Kidney (tissue), 14 donors: Measurements from ENCODE around the gene POU3F1. TPM values are rescaled to one million over a fixed set of nuclear protein-coding genes. Genes with fewer than 3 reads are reported as not detected.
A peak's percentile ranks its signal among the peaks of the same experiment; 100 is the strongest.

Experiments used
- DNase-seq, 5 donors: peaks; one replicate each; pipeline ENCODE4 v3.0.0-alpha.2; 2013 to 2020
- FAIRE-seq: peaks from 2 replicates; lab custom pipeline; 2012; peaks lifted over from hg19 to GRCh38; lab: Jason Lieb, UNC
- H3K27ac ChIP-seq, 2 donors: one replicate each; pipeline ENCODE4 v1.7.0; 2013; ENCODE audit warnings: low read depth in 2 of 2, low read length in 2 of 2, inconsistent platforms in 1 of 2
- H3K27me3 ChIP-seq: one replicate; pipeline ENCODE4 v1.7.1; 2013; ENCODE audit warnings: low read length, inconsistent platforms; ENCODE audit not compliant: control insufficient read depth, insufficient read depth
- H3K36me3 ChIP-seq, 3 donors: one replicate each; pipeline versions ENCODE4 v1.7.0 to v1.7.1; 2013; ENCODE audit warnings: low read length in 3 of 3, control low read depth in 1 of 3, inconsistent platforms in 1 of 3; ENCODE audit not compliant: insufficient read depth in 3 of 3, control insufficient read depth in 2 of 3
- H3K4me1 ChIP-seq, 3 donors: one replicate each; pipeline versions ENCODE4 v1.7.0 to v1.7.1; 2013; ENCODE audit warnings: low read length in 3 of 3, inconsistent platforms in 1 of 3, low read depth in 1 of 3; ENCODE audit not compliant: control insufficient read depth in 2 of 3, insufficient read depth in 2 of 3
- H3K4me3 ChIP-seq, 3 donors: one replicate each; pipeline versions ENCODE4 v1.7.0 to v1.8.1; 2013; ENCODE audit warnings: low read length in 3 of 3, control low read depth in 1 of 3, inconsistent platforms in 1 of 3
- H3K9ac ChIP-seq, 3 donors: one replicate each; pipeline versions ENCODE4 v1.7.0 to v1.7.1; 2013; ENCODE audit warnings: low read length in 3 of 3, control low read depth in 1 of 3, inconsistent platforms in 1 of 3
- H3K9me3 ChIP-seq, 3 donors: one replicate each; pipeline versions ENCODE4 v1.7.0 to v1.7.1; 2013; ENCODE audit warnings: low read length in 3 of 3, control low read depth in 1 of 3, inconsistent platforms in 1 of 3; ENCODE audit not compliant: control insufficient read depth in 2 of 3, insufficient read depth in 1 of 3
- CTCF ChIP-seq: IDR thresholded peaks from 3 replicates; pipeline ENCODE4 v1.5.1; 2012; ENCODE audit warnings: mild to moderate bottlenecking, moderate library complexity, borderline replicate concordance; ENCODE audit not compliant: insufficient read depth; ENCODE audit errors: extremely low read depth
- intact Hi-C: fragments of 100-400 bp; cut with DNase I; formaldehyde crosslinking; loops from one replicate; pipeline ENCODE4 v1.11.1; 2022
- polyA plus RNA-seq: library from polyadenylated mRNA; stranded (reverse); fragments of 350-450 nt; fragmentation: Illumina TruSeq; extraction: RNeasy Lipid Tissue Mini Kit (QIAGEN cat#74804); gene quantifications from one replicate; pipeline ENCODE4 v1.2.3, GENCODE V29; 2014; ENCODE audit warnings: low read depth, low replicate concordance; ENCODE audit not compliant: insufficient read depth
- total RNA-seq: library from RNA; stranded (reverse); fragmentation: NEBNext Ultra II Directional; extraction: Animal tissue kit (Norgen Biotek cat#: 25700); gene quantifications from one replicate; pipeline ENCODE4 v1.2.1, GENCODE V29; 2021
- donor health status: control.
- donor health status: control.
- donor health status: control.
- donor health status: control.
- donor health status: control.
- donor health status: DM: yes; HTN: yes; CAD: no.
- donor health status: Normal renal cell carcinoma (clear cell type).

POU3F1 gene
- total and polyA plus RNA-seq, 2 donors from 2014 or later, result not detected

GRCh38 chr1:38079019-38079418 is 32.4 kb upstream of the POU3F1 start:
- H3K4me1 ChIP-seq, result peaks cover 0 to 4% (median 0%) of the 10 kb centered on the region in 3 donors
- intact Hi-C loops, result no loop called here
- H3K27ac ChIP-seq, result no peak overlapping the region
- FAIRE-seq (no peak), DNase-seq (no peak)
- H3K27me3 ChIP-seq, result no peaks in the 10 kb centered on the region
- H3K9me3 ChIP-seq, result no peaks in the 10 kb centered on the region
- no peak overlapping the region for H3K4me3 ChIP-seq
- no peaks in the 10 kb centered on the region for H3K36me3 ChIP-seq
- TF ChIP-seq CTCF, result no peak
- no peak overlapping the region for H3K9ac ChIP-seq

GRCh38 chr1:38077523-38078147 is 31.0 kb upstream of the POU3F1 start:
- no peaks in the 10 kb centered on the region for H3K27me3 ChIP-seq
- no peaks in the 10 kb centered on the region for H3K9me3 ChIP-seq
- DNase-seq (no peak), FAIRE-seq (no peak)
- TF ChIP-seq CTCF, result no peak
- no peak overlapping the region for H3K27ac ChIP-seq
- no peak overlapping the region for H3K9ac ChIP-seq
- no peak overlapping the region for H3K4me3 ChIP-seq
- no peaks in the 10 kb centered on the region for H3K4me1 ChIP-seq
- intact Hi-C loops, result no loop called here
- H3K36me3 ChIP-seq, result no peaks in the 10 kb centered on the region

- H3K36me3 ChIP-seq, result no peaks in the 10 kb centered on the region
- no peaks in the 10 kb centered on the region for H3K4me1 ChIP-seq
- no peak overlapping the region for H3K4me3 ChIP-seq
- no peak for DNase-seq
- H3K27ac ChIP-seq, result no peak overlapping the region
- TF ChIP-seq CTCF, result no peak
- H3K9ac ChIP-seq, result no peak overlapping the region
- FAIRE-seq, result no peak
- no peaks in the 10 kb centered on the region for H3K27me3 ChIP-seq
- intact Hi-C loops, result no loop called here
- H3K9me3 ChIP-seq, result no peaks in the 10 kb centered on the region
Observed at GRCh38 chr1:38076455-38076854, 29.9 kb upstream of the POU3F1 start.

- H3K4me1 ChIP-seq, result no peaks in the 10 kb centered on the region
- no peak overlapping the region for H3K27ac ChIP-seq
- H3K4me3 ChIP-seq, result no peak overlapping the region
- DNase-seq (peak in 4 of 5 donors; percentile 61 to 91 (median 84)), FAIRE-seq (no peak)
- no peak overlapping the region for H3K9ac ChIP-seq
- TF ChIP-seq CTCF, result no peak
- no peaks in the 10 kb centered on the region for H3K27me3 ChIP-seq
- intact Hi-C loops, result no loop called here
- no peaks in the 10 kb centered on the region for H3K36me3 ChIP-seq
- H3K9me3 ChIP-seq, result no peaks in the 10 kb centered on the region
Observed at GRCh38 chr1:38076038-38076437, 29.4 kb upstream of the POU3F1 start.
